ENCODE measurements around the gene USP8.

- TF ChIP-seq CTCF (IDR thresholded peaks at IDR 0.05) (no peak), POLR2A (IDR thresholded peaks at IDR 0.05) (no peak)
Observed at GRCh38 chr15:50543556-50543955, 119.4 kb downstream of the USP8 start.

Data from body of pancreas (tissue), 4 donors.